Measurements from ENCODE around the gene SPRING1.

SPRING1 gene

GRCh38 chr12:116727261-116727660 lies 10.6 kb downstream of the SPRING1 start:
- Histone ChIP-seq H3K27ac (ENCODE audit: extremely low read depth, low read depth, low read length) (no peak overlapping the region), H3K9me3 (ENCODE audit: control insufficient read depth, insufficient read depth, low read depth, low read length) (no peaks in the 10 kb centered on the region), H3K4me3 (ENCODE audit: low read depth, low read length) (no peak overlapping the region), H3K4me1 (ENCODE audit: control insufficient read depth, insufficient read depth, low read length) (peaks cover 12% of the 10 kb centered on the region; the same call in 1 of the 2 replicates), H3K36me3 (ENCODE audit: control insufficient read depth in 2 of 2, insufficient read depth in 1 of 2, low read length in 2 of 2) (peaks cover 0 to 6% of the 10 kb centered on the region in 2 experiments; a peak in 2 of 3 replicates)
- ChIA-PET CTCF (interaction anchor here (0.6 to 1.4 kb wide), 5 partner anchors 11 to 136 kb away, joined by 3 to 6 read pairs (median 4); no protein-coding TSS in a partner anchor), POLR2A (interaction anchor here (1.9 kb wide), 1 partner anchor 9 kb away, joined by 6 read pairs; no protein-coding TSS in a partner anchor)
- no peak for TF ChIP-seq ZNF404 (tag by site-specific recombination; IDR thresholded peaks at IDR 0.05)
- TF ChIP-seq RBAK (tag by site-specific recombination; IDR thresholded peaks at IDR 0.05), result no peak
- no peak for TF ChIP-seq ZNF23 (tag by site-specific recombination; IDR thresholded peaks at IDR 0.05; ENCODE audit: borderline replicate concordance)
- TF ChIP-seq ZNF654 (tag by site-specific recombination; IDR thresholded peaks at IDR 0.05; ENCODE audit: low read depth), result no peak
- no peak for TF ChIP-seq PRDM4 (tag by site-specific recombination; IDR thresholded peaks at IDR 0.05)

- no peak overlapping the region for H3K4me3 ChIP-seq (ENCODE audit: low read depth, low read length)
- H3K4me1 ChIP-seq (ENCODE audit: control insufficient read depth, insufficient read depth, low read length), result peaks cover 12% of the 10 kb centered on the region; the same call in 1 of the 2 replicates
- ChIA-PET POLR2A (interaction anchor here (1.9 kb wide), 1 partner anchor 8 kb away, joined by 6 read pairs; no protein-coding TSS in a partner anchor), CTCF (interaction anchor here (0.6 to 1.4 kb wide), 4 partner anchors 13 to 23 kb away, joined by 3 to 6 read pairs (median 4); no protein-coding TSS in a partner anchor)
- H3K27ac ChIP-seq (ENCODE audit: extremely low read depth, low read depth, low read length), result no peak overlapping the region
- H3K36me3 ChIP-seq (ENCODE audit: control insufficient read depth in 2 of 2, insufficient read depth in 1 of 2, low read length in 2 of 2), result peaks cover 0 to 6% of the 10 kb centered on the region in 2 experiments; a peak in 1 of 3 replicates
- TF ChIP-seq ZBTB20 (tag by site-specific recombination; IDR thresholded peaks at IDR 0.05) (no peak), PRDM6 (tag by site-specific recombination; IDR thresholded peaks at IDR 0.05) (0 out of 2 replicates have a peak, but pooled peaks have one; percentile 11), FEZF1 (tag by site-specific recombination; IDR thresholded peaks at IDR 0.05) (peak; percentile 37; the same call in 1 of the 2 replicates)
- no peaks in the 10 kb centered on the region for H3K9me3 ChIP-seq (ENCODE audit: control insufficient read depth, insufficient read depth, low read depth, low read length)
These were observed 11.2 kb downstream of the SPRING1 start for GRCh38 chr12:116726694-116727093.

GRCh38 chr12:116722245-116722644 lies 15.6 kb downstream of the SPRING1 start:
- peaks cover 34% of the 10 kb centered on the region for H3K4me1 ChIP-seq (ENCODE audit: control insufficient read depth, insufficient read depth, low read length)
- ChIA-PET CTCF (interaction anchor here (0.5 to 0.7 kb wide), 4 partner anchors 141 to 775 kb away, joined by 3 to 7 read pairs (median 3); no protein-coding TSS in a partner anchor), POLR2A (interaction anchor here (0.8 kb wide), 1 partner anchor 16 kb away, joined by 3 read pairs; the partner anchor contains the start of genes RNFT2 and SPRING1)
- no peak overlapping the region for H3K27ac ChIP-seq (ENCODE audit: extremely low read depth, low read depth, low read length)
- H3K9me3 ChIP-seq (ENCODE audit: control insufficient read depth, insufficient read depth, low read depth, low read length), result no peaks in the 10 kb centered on the region
- H3K4me3 ChIP-seq (ENCODE audit: low read depth, low read length), result no peak overlapping the region
- H3K36me3 ChIP-seq (ENCODE audit: control insufficient read depth in 2 of 2, insufficient read depth in 1 of 2, low read length in 2 of 2), result peaks cover 0 to 7% of the 10 kb centered on the region in 2 experiments; a peak in 1 of 3 replicates
- TF ChIP-seq ZNF521 (tag by site-specific recombination; IDR thresholded peaks at IDR 0.05) (no peak), SCRT2 (tag by site-specific recombination; IDR thresholded peaks at IDR 0.05) (0 out of 2 replicates have a peak, but pooled peaks have one; percentile 45)

- peak overlapping the region; percentile 85 for H3K27ac ChIP-seq (ENCODE audit: extremely low read depth, low read depth, low read length)
- ChIA-PET CTCF (interaction anchor here (1.2 to 2.5 kb wide), 2 partner anchors 11 to 17 kb away, joined by 5 to 16 read pairs; no protein-coding TSS in a partner anchor), POLR2A (interaction anchor here (1.2 kb wide), 1 partner anchor 11 kb away, joined by 3 read pairs; no protein-coding TSS in a partner anchor)
These were observed 17.9 kb downstream of the SPRING1 start for GRCh38 chr12:116719731-116720528.

More at GRCh38 chr12:116719731-116720528, 17.9 kb downstream of the SPRING1 start:
- peaks cover 0 to 18% of the 10 kb centered on the region in 2 experiments; a peak in 1 of 3 replicates for H3K36me3 ChIP-seq (ENCODE audit: control insufficient read depth in 2 of 2, insufficient read depth in 1 of 2, low read length in 2 of 2)
- peaks cover 34% of the 10 kb centered on the region for H3K4me1 ChIP-seq (ENCODE audit: control insufficient read depth, insufficient read depth, low read length)
- TF ChIP-seq ZNF449 (tag by site-specific recombination; IDR thresholded peaks at IDR 0.05), result peak; percentile 91
- no peak for TF ChIP-seq HOXC10 (CRISPR knock-in tag; IDR thresholded peaks at IDR 0.05)
- peak; percentile 99 for TF ChIP-seq ZSCAN30 (tag by site-specific recombination; IDR thresholded peaks at IDR 0.05)
- TF ChIP-seq ZSCAN16 (tag by site-specific recombination; IDR thresholded peaks at IDR 0.05), result no peak
- 0 out of 2 replicates have a peak, but pooled peaks have one; percentile 5 for TF ChIP-seq ZNF335 (tag by site-specific recombination; conservative IDR thresholded peaks at IDR 0.05)
- peak; percentile 79 for TF ChIP-seq ZNF600 (tag by site-specific recombination; IDR thresholded peaks at IDR 0.05)
- TF ChIP-seq PRDM1 (tag by site-specific recombination; IDR thresholded peaks at IDR 0.05), result peak; percentile 38; the same call in 1 of the 2 replicates
- no peak overlapping the region for H3K4me3 ChIP-seq (ENCODE audit: low read depth, low read length)
- H3K9me3 ChIP-seq (ENCODE audit: control insufficient read depth, insufficient read depth, low read depth, low read length), result no peaks in the 10 kb centered on the region
